ENCODE measurements around the gene HTRA2.
A peak's percentile ranks its signal among the peaks of the same experiment; 100 is the strongest.

HTRA2 gene

GRCh38 chr2:74491648-74492544, 37.8 kb upstream of the HTRA2 start:
- H3K27ac ChIP-seq (ENCODE audit: low read depth in 2 of 2, low read length in 2 of 2): no peak overlapping the region
- H3K36me3 ChIP-seq (ENCODE audit: control insufficient read depth in 2 of 2, insufficient read depth in 2 of 2, low read length in 2 of 2): peaks cover 43 to 45% of the 10 kb centered on the region in 2 donors
- H3K4me3 ChIP-seq (ENCODE audit: low read length in 2 of 2): no peak overlapping the region
- no peaks in the 10 kb centered on the region for H3K9me3 ChIP-seq (ENCODE audit: control insufficient read depth in 2 of 2, low read length in 2 of 2)
- no peak overlapping the region for H3K9ac ChIP-seq (ENCODE audit: low read depth in 1 of 2, low read length in 2 of 2)
- no peaks in the 10 kb centered on the region for H3K27me3 ChIP-seq (ENCODE audit: control insufficient read depth in 2 of 2, insufficient read depth in 2 of 2, low read length in 2 of 2)
- no peaks in the 10 kb centered on the region for H3K4me1 ChIP-seq (ENCODE audit: control insufficient read depth in 2 of 2, insufficient read depth in 2 of 2, low read length in 2 of 2)

- Histone ChIP-seq H3K9ac (ENCODE audit: low read depth in 1 of 2, low read length in 2 of 2) (no peak overlapping the region), H3K27ac (ENCODE audit: low read depth in 2 of 2, low read length in 2 of 2) (no peak overlapping the region), H3K27me3 (ENCODE audit: control insufficient read depth in 2 of 2, insufficient read depth in 2 of 2, low read length in 2 of 2) (peaks cover 2 to 16% of the 10 kb centered on the region in 2 donors), H3K4me3 (ENCODE audit: low read length in 2 of 2) (no peak overlapping the region), H3K9me3 (ENCODE audit: control insufficient read depth in 2 of 2, low read length in 2 of 2) (no peaks in the 10 kb centered on the region), H3K4me1 (ENCODE audit: control insufficient read depth in 2 of 2, insufficient read depth in 2 of 2, low read length in 2 of 2) (peaks cover 11% of the 10 kb centered on the region in 2 donors), H3K36me3 (ENCODE audit: control insufficient read depth in 2 of 2, insufficient read depth in 2 of 2, low read length in 2 of 2) (peaks cover 40 to 43% of the 10 kb centered on the region in 2 donors)
Observed at GRCh38 chr2:74493546-74493945, 36.2 kb upstream of the HTRA2 start.

- Histone ChIP-seq H3K9me3 (ENCODE audit: control insufficient read depth in 2 of 2, low read length in 2 of 2) (no peaks in the 10 kb centered on the region), H3K4me3 (ENCODE audit: low read length in 2 of 2) (no peak overlapping the region), H3K36me3 (ENCODE audit: control insufficient read depth in 2 of 2, insufficient read depth in 2 of 2, low read length in 2 of 2) (peaks cover 32 to 34% of the 10 kb centered on the region in 2 donors), H3K27ac (ENCODE audit: low read depth in 2 of 2, low read length in 2 of 2) (no peak overlapping the region), H3K4me1 (ENCODE audit: control insufficient read depth in 2 of 2, insufficient read depth in 2 of 2, low read length in 2 of 2) (peaks cover 25% of the 10 kb centered on the region in 2 donors), H3K27me3 (ENCODE audit: control insufficient read depth in 2 of 2, insufficient read depth in 2 of 2, low read length in 2 of 2) (peaks cover 11 to 34% of the 10 kb centered on the region in 2 donors), H3K9ac (ENCODE audit: low read depth in 1 of 2, low read length in 2 of 2) (no peak overlapping the region)
Observed at GRCh38 chr2:74495440-74495839, 34.3 kb upstream of the HTRA2 start.

GRCh38 chr2:74496997-74497776, 32.5 kb upstream of the HTRA2 start:
- peaks cover 14 to 34% of the 10 kb centered on the region in 2 donors for H3K27me3 ChIP-seq (ENCODE audit: control insufficient read depth in 2 of 2, insufficient read depth in 2 of 2, low read length in 2 of 2)
- H3K9me3 ChIP-seq (ENCODE audit: control insufficient read depth in 2 of 2, low read length in 2 of 2): no peaks in the 10 kb centered on the region
- H3K36me3 ChIP-seq (ENCODE audit: control insufficient read depth in 2 of 2, insufficient read depth in 2 of 2, low read length in 2 of 2): peaks cover 15 to 16% of the 10 kb centered on the region in 2 donors
- peak overlapping the region in 1 of 2 donors; percentile 33 for H3K9ac ChIP-seq (ENCODE audit: low read depth in 1 of 2, low read length in 2 of 2)
- H3K27ac ChIP-seq (ENCODE audit: low read depth in 2 of 2, low read length in 2 of 2): no peak overlapping the region
- peaks cover 25 to 29% of the 10 kb centered on the region in 2 donors for H3K4me1 ChIP-seq (ENCODE audit: control insufficient read depth in 2 of 2, insufficient read depth in 2 of 2, low read length in 2 of 2)
- peak overlapping the region; percentile 63 to 73 for H3K4me3 ChIP-seq (ENCODE audit: low read length in 2 of 2)

GRCh38 chr2:74497777-74498499, 31.8 kb upstream of the HTRA2 start:
- no peaks in the 10 kb centered on the region for H3K9me3 ChIP-seq (ENCODE audit: control insufficient read depth in 2 of 2, low read length in 2 of 2)
- peaks cover 14 to 34% of the 10 kb centered on the region in 2 donors for H3K27me3 ChIP-seq (ENCODE audit: control insufficient read depth in 2 of 2, insufficient read depth in 2 of 2, low read length in 2 of 2)
- peaks cover 8 to 9% of the 10 kb centered on the region in 2 donors for H3K36me3 ChIP-seq (ENCODE audit: control insufficient read depth in 2 of 2, insufficient read depth in 2 of 2, low read length in 2 of 2)
- H3K27ac ChIP-seq (ENCODE audit: low read depth in 2 of 2, low read length in 2 of 2): no peak overlapping the region
- peak overlapping the region; percentile 26 to 33 for H3K9ac ChIP-seq (ENCODE audit: low read depth in 1 of 2, low read length in 2 of 2)
- peaks cover 25 to 30% of the 10 kb centered on the region in 2 donors for H3K4me1 ChIP-seq (ENCODE audit: control insufficient read depth in 2 of 2, insufficient read depth in 2 of 2, low read length in 2 of 2)
- H3K4me3 ChIP-seq (ENCODE audit: low read length in 2 of 2): peak overlapping the region; percentile 63 to 73

GRCh38 chr2:74498500-74499266, 31.1 kb upstream of the HTRA2 start:
- Histone ChIP-seq H3K36me3 (ENCODE audit: control insufficient read depth in 2 of 2, insufficient read depth in 2 of 2, low read length in 2 of 2) (peaks cover under 1 to 2% of the 10 kb centered on the region in 2 donors), H3K27ac (ENCODE audit: low read depth in 2 of 2, low read length in 2 of 2) (no peak overlapping the region), H3K4me3 (ENCODE audit: low read length in 2 of 2) (peak overlapping the region; percentile 63 to 73), H3K27me3 (ENCODE audit: control insufficient read depth in 2 of 2, insufficient read depth in 2 of 2, low read length in 2 of 2) (peaks cover 14 to 34% of the 10 kb centered on the region in 2 donors), H3K9ac (ENCODE audit: low read depth in 1 of 2, low read length in 2 of 2) (peak overlapping the region in 1 of 2 donors; percentile 33), H3K9me3 (ENCODE audit: control insufficient read depth in 2 of 2, low read length in 2 of 2) (no peaks in the 10 kb centered on the region), H3K4me1 (ENCODE audit: control insufficient read depth in 2 of 2, insufficient read depth in 2 of 2, low read length in 2 of 2) (peaks cover 29 to 36% of the 10 kb centered on the region in 2 donors)

- H3K4me3 ChIP-seq (ENCODE audit: low read length in 2 of 2): peak within 1 kb of the TSS; percentile 63 to 73
- peak within 1 kb of the TSS in 1 of 2 donors; percentile 33 for H3K9ac ChIP-seq (ENCODE audit: low read depth in 1 of 2, low read length in 2 of 2)
- peaks cover 35 to 41% of the 10 kb centered on the region in 2 donors for H3K4me1 ChIP-seq (ENCODE audit: control insufficient read depth in 2 of 2, insufficient read depth in 2 of 2, low read length in 2 of 2)
- no peaks in the 10 kb centered on the region for H3K9me3 ChIP-seq (ENCODE audit: control insufficient read depth in 2 of 2, low read length in 2 of 2)
- H3K27ac ChIP-seq (ENCODE audit: low read depth in 2 of 2, low read length in 2 of 2): no peak within 1 kb of the TSS
- H3K27me3 ChIP-seq (ENCODE audit: control insufficient read depth in 2 of 2, insufficient read depth in 2 of 2, low read length in 2 of 2): peaks cover 14 to 34% of the 10 kb centered on the region in 2 donors
- no peaks in the 10 kb centered on the region for H3K36me3 ChIP-seq (ENCODE audit: control insufficient read depth in 2 of 2, insufficient read depth in 2 of 2, low read length in 2 of 2)
Observed at GRCh38 chr2:74499267-74499939, 30.3 kb upstream of the HTRA2 start, which contains the start of gene LBX2. Gene LBX2 (minus strand): TSS chr2:74499603. CDS start chr2:74499537, 66 bp downstream.

GRCh38 chr2:74499940-74500577, 29.7 kb upstream of the HTRA2 start:
- Histone ChIP-seq H3K27me3 (ENCODE audit: control insufficient read depth in 2 of 2, insufficient read depth in 2 of 2, low read length in 2 of 2) (peaks cover 14 to 34% of the 10 kb centered on the region in 2 donors), H3K36me3 (ENCODE audit: control insufficient read depth in 2 of 2, insufficient read depth in 2 of 2, low read length in 2 of 2) (peaks cover 0 to 1% of the 10 kb centered on the region in 2 donors), H3K4me1 (ENCODE audit: control insufficient read depth in 2 of 2, insufficient read depth in 2 of 2, low read length in 2 of 2) (peaks cover 35 to 41% of the 10 kb centered on the region in 2 donors), H3K9ac (ENCODE audit: low read depth in 1 of 2, low read length in 2 of 2) (no peak overlapping the region), H3K9me3 (ENCODE audit: control insufficient read depth in 2 of 2, low read length in 2 of 2) (no peaks in the 10 kb centered on the region), H3K4me3 (ENCODE audit: low read length in 2 of 2) (no peak overlapping the region), H3K27ac (ENCODE audit: low read depth in 2 of 2, low read length in 2 of 2) (no peak overlapping the region)
